ENCODE measurements around the gene MT4.
"Not testable (repeated sequence)": the region's sequence is repeated elsewhere in the genome, so short reads cannot be mapped to it uniquely, and the experiment has no call there.

The MT4 gene

GRCh38 chr16:56558024-56558747, 6.7 kb upstream of the MT4 start:
- DNase-seq (ENCODE audit: low read depth, low spot score): no peak

DNA sequence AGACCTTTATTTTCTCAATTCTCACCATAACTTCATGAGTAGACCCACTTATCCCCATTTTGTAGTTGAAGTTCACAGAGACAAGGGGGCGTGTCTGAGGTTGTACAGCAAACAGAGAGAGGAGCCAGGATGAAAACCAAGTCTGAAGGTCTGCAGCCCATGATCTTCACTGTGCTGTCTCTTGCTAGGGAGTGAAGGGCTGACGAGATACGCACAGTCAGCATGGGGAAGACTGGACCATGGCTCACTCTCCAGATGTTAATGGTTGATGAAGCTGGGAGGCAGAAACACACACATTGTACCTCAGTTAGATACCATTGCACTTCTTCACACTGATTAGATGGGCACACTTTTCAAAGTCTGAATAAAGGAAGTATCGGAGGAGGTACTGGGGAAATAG, 5.8 kb upstream of the MT4 start:
- DNase-seq (ENCODE audit: low read depth, low spot score): no peak

GRCh38 chr16:56560447-56560846, 4.4 kb upstream of the MT4 start:
- DNase-seq (ENCODE audit: low read depth, low spot score): no peak

DNA sequence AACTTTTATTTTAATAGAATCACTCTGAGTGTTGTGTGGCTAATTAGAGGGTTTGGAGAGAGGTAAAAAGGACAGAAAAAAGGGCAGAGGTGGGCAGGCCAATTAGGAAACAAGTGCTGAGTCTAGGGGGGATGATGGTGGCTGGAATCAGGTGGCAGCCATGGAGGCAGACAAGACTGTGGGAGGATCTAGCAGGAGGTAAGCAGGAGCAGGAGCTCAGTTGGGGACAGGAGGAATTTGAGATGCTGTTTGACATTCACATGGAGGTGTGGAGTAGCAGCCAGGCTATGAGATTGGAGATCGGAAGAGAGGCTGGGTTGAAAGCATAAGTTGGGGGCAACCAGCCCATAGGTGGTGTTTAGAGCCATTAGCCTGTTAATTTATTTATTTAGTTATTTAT, 3.7 kb upstream of the MT4 start:
- no peak for DNase-seq (ENCODE audit: low read depth, low spot score)

DNA sequence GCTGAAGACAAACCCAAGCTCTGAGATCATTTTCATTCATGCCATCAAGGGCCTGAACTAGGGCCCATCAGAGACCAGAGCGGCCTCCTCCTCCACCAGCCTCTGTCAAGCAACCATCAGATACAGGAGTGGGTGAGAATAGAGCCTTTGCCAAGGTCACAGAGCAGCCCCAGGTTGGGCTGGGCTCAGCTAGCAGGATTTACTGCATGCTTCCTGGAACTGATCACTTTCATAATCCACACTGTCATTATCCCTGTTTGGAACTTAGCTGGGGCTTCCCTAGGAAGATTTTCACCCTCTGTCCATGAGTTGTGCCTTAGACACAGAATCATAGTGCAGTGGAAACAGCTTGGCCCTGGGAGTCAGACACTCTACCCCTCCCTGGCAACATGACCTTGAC, 5.1 kb downstream of the MT4 start:
- DNase-seq (ENCODE audit: low read depth, low spot score): no peak

GRCh38 chr16:56571525-56571924, 6.7 kb downstream of the MT4 start:
- no peak for DNase-seq (ENCODE audit: low read depth, low spot score)

- DNase-seq (ENCODE audit: low read depth, low spot score): no peak
Measured at GRCh38 chr16:56574625-56575024, 9.8 kb downstream of the MT4 start.

DNA sequence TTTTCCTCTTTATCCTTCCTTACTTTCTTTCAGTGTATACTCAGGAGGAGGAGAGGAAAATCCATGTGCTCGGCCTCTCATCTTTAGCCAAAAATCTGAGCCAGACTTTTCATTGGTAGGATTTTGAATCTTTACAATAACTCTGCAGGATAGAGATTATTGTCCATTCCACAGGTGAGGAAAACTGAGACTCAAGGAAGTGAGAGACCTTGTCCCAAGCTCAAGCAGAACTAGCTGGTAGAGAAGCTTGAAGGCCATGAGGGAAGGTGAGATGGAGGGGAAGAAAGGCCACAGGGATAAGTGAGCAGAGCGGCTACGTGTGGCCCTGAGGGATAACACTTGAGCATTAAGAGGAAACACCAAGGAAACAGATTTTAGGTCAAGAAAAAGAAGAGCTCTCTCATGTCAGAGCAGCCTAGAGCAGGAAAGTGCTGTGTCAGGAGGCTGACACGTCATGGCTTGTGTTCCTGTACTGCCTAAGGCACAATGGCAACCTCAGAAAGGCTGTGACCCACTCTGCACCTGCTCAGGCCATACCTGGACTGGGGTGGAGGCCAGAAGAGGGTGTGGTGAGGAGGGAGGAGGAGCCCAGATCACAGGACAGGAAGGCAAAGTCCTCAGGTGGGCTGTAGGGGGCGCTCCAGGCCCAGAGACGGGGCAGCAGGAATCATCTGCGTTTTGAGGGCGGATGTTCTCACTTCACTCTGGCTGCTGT, 11.9 kb downstream of the MT4 start:
- peak; percentile 38 for DNase-seq (ENCODE audit: low read depth, low spot score)

DNA sequence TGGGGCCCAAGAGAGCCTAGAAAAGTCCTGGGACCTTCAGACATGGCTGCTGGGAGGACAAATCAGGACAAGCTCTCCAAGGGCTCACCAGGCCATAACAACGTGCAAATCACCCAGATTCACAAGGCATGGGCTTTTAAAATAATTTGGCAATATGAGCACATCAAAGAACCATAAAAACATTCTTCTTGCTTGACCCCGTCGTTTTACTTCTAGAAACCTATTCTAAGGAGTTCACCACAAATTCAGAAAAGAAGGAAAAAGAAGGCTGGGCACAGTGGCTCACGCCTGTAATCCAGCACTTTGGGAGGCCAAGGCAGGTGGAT, 12.4 kb downstream of the MT4 start:
- no peak for DNase-seq (ENCODE audit: low read depth, low spot score)

DNA sequence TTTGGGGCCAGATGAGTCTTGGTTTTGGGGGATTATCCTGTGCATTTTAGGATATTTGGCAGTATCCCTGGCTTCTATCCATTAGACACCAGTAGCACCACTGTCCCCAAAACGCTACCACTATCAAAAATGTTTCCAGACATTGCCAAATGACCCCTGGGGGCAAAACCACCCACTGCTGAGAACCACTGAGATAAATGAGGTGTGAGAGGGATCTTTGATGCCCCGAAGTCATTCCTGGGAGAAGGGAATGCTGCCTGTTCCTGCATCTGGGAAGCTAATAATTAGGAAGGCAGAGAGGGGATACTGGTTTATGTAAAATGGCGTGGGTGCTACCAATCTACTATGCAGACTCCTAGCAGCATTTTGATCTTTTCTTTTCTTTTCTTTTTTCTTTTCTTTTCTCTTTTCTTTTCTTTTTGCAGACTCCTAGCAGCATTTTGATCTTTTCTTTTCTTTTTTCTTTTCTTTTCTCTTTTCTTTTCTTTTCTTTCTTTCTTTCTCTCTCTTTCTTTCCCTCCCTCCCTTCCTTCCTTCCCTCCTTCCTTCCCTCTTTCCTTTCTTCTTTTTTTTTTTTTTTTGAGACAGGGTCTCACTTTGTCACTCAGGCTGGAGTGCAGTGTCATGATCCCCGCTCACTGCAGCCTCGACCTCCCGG, 15.6 kb downstream of the MT4 start:
- no peak for DNase-seq (ENCODE audit: low read depth, low spot score)

DNA sequence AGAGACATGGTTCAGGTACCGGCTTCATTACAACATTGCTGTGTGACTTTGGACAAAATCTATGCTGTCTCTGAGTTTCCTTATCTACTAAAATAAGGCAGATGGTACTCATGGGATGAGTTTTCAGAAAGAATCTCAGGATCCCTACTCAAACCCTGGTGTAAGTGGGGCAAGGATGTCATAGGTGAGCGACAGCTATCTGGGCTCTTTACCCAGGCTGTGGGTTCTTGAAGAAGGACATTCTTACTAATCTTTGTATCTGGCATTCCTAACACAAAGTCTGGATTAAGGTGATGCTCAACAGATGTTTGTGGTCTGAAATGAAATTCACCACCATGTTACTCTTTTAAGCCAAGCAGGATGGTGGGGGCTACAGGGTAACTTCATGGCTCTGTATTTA, 18.0 kb downstream of the MT4 start:
- DNase-seq (ENCODE audit: low read depth, low spot score): not testable (repeated sequence)

GRCh38 chr16:56583351-56584168, 18.7 kb downstream of the MT4 start:
- no peak for DNase-seq (ENCODE audit: low read depth, low spot score)

GRCh38 chr16:56584276-56584675, 19.4 kb downstream of the MT4 start:
- no peak for DNase-seq (ENCODE audit: low read depth, low spot score)

DNA sequence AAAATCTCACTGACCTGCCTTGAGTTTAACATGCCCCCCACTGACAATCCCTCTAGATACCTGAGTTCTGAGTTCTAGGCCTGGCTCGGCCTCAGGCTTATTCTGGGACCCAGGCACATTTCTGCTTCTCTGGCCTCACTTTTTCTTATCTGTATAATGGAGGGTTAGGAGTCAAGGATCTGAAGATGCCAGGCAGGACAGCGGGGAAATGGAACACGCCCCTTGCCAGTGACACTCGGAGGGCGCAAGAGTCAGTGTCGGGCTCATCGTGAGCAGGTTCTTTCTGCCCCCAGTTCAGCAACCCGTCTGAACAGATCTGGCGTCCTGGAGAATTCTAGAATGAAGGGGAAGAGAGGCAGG, 23.9 kb downstream of the MT4 start:
- no peak for DNase-seq (ENCODE audit: low read depth, low spot score)

DNA sequence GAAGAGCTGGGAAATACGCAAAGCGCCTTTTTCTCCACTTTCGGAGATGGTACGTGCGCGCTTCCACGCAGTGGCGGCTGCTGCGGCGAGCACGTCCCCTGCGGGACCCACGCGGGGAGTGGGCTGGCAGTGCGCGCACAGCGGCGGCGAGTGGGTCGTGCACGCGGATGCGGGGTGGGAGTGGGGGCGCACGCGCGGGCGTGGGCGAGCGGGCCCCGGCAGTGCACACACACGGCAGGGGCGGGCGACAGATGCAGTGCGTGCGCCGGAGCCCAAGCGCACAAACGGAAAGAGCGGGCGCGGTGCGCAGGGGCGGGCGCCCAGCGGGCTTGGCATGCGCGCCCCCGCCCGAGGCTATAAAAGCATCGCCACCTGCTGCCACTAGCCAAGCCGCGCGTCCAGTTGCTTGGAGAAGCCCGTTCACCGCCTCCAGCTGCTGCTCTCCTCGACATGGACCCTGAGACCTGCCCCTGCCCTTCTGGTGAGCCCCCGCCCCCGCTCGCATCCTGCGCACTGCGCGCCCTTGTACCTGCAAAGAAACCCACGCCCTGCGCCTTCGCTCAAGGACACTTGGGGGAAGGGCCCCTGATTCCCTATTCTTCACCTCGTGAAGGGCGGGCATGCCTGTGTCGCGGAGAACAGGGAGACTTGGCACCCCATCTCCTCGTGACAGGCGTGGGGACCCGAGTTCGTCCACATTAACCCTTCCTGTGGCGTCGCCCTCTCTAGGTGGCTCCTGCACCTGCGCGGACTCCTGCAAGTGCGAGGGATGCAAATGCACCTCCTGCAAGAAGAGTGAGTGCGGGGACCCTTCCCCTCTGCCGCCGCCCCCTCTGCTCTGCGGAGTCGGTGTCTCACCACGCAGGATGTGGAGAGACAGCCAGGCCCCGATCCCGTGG, 24.5 kb downstream of the MT4 start, which contains the start of gene MT3:
MT3 (plus strand) TSS at position 388 of the 899 bp plus-strand sequence; CDS start at position 451, 63 bp downstream.
- DNase-seq (ENCODE audit: low read depth, low spot score): no peak

GRCh38 chr16:56591377-56592060, 26.6 kb downstream of the MT4 start:
- no peak for DNase-seq (ENCODE audit: low read depth, low spot score)

DNA sequence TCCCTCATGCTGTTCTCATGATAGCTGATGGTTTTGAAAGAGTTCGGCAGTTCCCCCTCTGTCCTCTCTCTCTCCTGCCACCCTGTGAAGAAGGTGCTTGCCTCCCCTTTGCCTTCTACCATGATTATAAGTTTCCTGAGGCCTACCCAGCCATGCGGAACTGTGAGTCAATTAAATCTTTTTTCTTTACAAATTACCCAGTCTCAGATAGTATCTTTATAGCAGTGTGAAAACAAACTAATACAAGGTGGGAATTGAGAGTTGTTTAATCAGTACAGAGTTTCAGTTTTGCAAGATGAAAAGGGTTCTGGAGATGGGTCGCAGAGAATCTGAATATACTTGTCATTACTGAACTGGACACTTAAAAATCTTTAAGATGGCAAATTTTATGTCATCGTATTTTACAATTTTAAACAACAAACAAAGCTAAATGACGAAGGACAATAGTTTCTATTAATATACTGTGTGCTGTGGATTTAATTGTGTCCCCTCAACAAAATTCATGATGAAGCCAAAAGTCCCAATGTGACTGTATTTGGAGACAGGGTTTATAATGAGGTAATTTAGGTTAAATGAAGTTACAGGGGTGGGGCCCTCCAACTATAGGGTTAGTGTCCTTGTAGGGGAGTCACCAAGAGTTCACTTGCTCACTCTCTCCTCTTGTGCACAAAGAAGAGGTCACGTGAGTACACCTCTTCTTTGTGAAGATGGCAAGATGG, 28.9 kb downstream of the MT4 start:
- DNase-seq (ENCODE audit: low read depth, low spot score): no peak

GRCh38 chr16:56594292-56594619, 29.4 kb downstream of the MT4 start:
- no peak for DNase-seq (ENCODE audit: low read depth, low spot score)

DNA sequence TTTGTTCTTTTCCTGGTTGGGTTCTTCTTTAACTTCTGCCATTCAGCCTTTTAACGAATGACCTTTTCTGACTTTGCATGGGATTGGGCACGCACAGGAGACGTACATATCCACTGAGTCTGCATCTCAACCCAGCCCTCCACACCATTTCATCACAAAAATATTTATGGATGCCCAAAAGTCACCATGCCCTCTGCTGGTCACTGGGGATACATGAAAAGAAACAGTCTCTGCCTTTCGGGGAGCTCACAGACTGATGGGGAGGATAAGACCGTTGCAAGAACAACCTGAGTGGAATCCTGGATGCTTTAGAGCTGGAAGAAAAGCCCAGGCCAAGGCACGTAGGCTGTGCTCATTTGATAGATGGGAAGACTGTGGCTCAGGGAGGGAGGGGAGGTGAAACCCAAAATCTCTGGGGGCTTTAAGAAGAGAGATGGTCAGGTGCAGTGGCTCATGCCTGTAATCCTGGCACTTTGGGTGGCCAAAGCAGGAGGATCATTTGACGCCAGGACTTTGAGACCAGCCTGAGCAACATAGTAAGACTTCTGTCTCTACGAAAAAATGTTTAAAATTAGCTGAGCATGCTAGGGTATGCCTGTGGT, 35.6 kb downstream of the MT4 start:
- no peak for DNase-seq (ENCODE audit: low read depth, low spot score)

GRCh38 chr16:56601325-56601724, 36.5 kb downstream of the MT4 start:
- DNase-seq (ENCODE audit: low read depth, low spot score): no peak
